Spleen (tissue), 11 donors: ENCODE results near the gene LEKR1. TPM values are rescaled to one million over a fixed set of nuclear protein-coding genes. Genes with fewer than 3 reads are reported as not detected.

Experiments used
- DNase-seq: peaks from one replicate; pipeline ENCODE4 v3.0.0-alpha.2; 2020
- H3K27ac ChIP-seq, 8 donors: fragments of 200-600 bp; sonication (generic) in 7 of 8; 1 replicate in 4 of 8; 2 replicates in 4 of 8; pipeline versions ENCODE4 v1.5.0 to v1.8.0; 2016 to 2021; ENCODE audit warnings: inconsistent platforms in 4 of 8, mild to moderate bottlenecking in 4 of 8, moderate library complexity in 1 of 8
- H3K27me3 ChIP-seq, 7 donors: fragments of 200-600 bp; sonication (generic) in 6 of 7; replicated peaks in 1 of 7; 1 replicate in 4 of 7; 2 replicates in 3 of 7; pipeline versions ENCODE4 v1.5.0 to v1.8.0; 2016 to 2021; ENCODE audit warnings: inconsistent platforms in 3 of 7, mild to moderate bottlenecking in 1 of 7
- H3K36me3 ChIP-seq, 6 donors: fragments of 200-600 bp; sonication (generic) in 5 of 6; 1 replicate in 4 of 6; 2 replicates in 2 of 6; pipeline versions ENCODE4 v1.5.0 to v1.8.0; 2016 to 2021; ENCODE audit warnings: inconsistent platforms in 2 of 6
- H3K4me1 ChIP-seq, 6 donors: fragments of 200-600 bp; sonication (generic) in 5 of 6; 1 replicate in 3 of 6; 2 replicates in 3 of 6; pipeline versions ENCODE4 v1.5.0 to v1.8.0; 2016 to 2021; ENCODE audit warnings: inconsistent platforms in 3 of 6
- H3K4me3 ChIP-seq, 8 donors: fragments of 200-600 bp; sonication (generic) in 7 of 8; 1 replicate in 4 of 8; 2 replicates in 4 of 8; pipeline versions ENCODE4 v1.5.0 to v1.8.0; 2016 to 2021; ENCODE audit warnings: inconsistent platforms in 4 of 8, mild to moderate bottlenecking in 4 of 8, moderate library complexity in 2 of 8
- H3K9me3 ChIP-seq, 8 donors: fragments of 200-600 bp; sonication (generic) in 7 of 8; 1 replicate in 4 of 8; 2 replicates in 4 of 8; pipeline versions ENCODE4 v1.5.0 to v1.8.0; 2016 to 2021; ENCODE audit warnings: inconsistent platforms in 4 of 8
- CTCF ChIP-seq, 11 experiments: fragments of 200-600 bp in 7 of 11; fragments of 450-650 bp in 4 of 11; sonication (generic) in 4 of 11; IDR thresholded peaks in 8 of 11; conservative IDR thresholded peaks in 3 of 11; 1 replicate in 7 of 11; 2 replicates in 4 of 11; pipeline versions ENCODE4 v1.4.0 to v1.8.0; 2016 to 2021; ENCODE audit warnings: antibody characterized with exemption in 11 of 11, inconsistent platforms in 4 of 11, mild to moderate bottlenecking in 1 of 11
- POLR2A ChIP-seq, 3 donors: fragments of 450-650 bp; IDR thresholded peaks; one replicate each; pipeline ENCODE4 v1.5.1; 2017; ENCODE audit warnings: antibody characterized with exemption in 3 of 3, mild to moderate bottlenecking in 1 of 3
- POLR2AphosphoS5 ChIP-seq, 3 donors: sonication (generic); formaldehyde crosslinking; IDR thresholded peaks; one replicate each; pipeline ENCODE4 v1.5.1; 2017; ENCODE audit warnings: antibody characterized with exemption in 3 of 3
- WGBS, 5 donors: extraction: QIAGEN DNeasy Blood & Tissue Kit in 3 of 5; methylation state at CpG; one replicate each; pipeline versions ENCODE4 v1.1.5 to v1.1.7; 2013 to 2018; 5-methylcytosine and 5-hydroxymethylcytosine counted together
- intact Hi-C: fragments of 100-400 bp; cut with DNase I; formaldehyde crosslinking; loops from one replicate; pipeline ENCODE4 v1.15.0; 2023; ENCODE audit warnings: low total_unique reads
- polyA plus RNA-seq, 3 donors: library from polyadenylated mRNA; stranded (reverse); fragments of 200-250 nt; gene quantifications; one replicate each; pipeline ENCODE4 v1.2.1, GENCODE V29; 2013
- total RNA-seq, 7 donors: library from RNA; depleted of rRNA in 3 of 7; stranded (reverse); fragments of >200 nt in 3 of 7; fragmentation: NEBNext Ultra II Directional in 4 of 7; extraction: Animal tissue kit (Norgen Biotek cat#: 25700) in 4 of 7; gene quantifications; one replicate each; pipeline versions ENCODE4 v1.1.0 to v1.2.1, GENCODE V29; 2016 to 2021
- donor health status: healthy with polysubstance abuse.
- donor health status: DM: no; HTN: no; CAD: no; lungs with moderate emphysema.
- donor health status: DM: no; HTN: no; CAD: no.
- donor health status: Bipolar disorder and iron deficiency.
- donor health status: healthy.
- donor health status: DM: no; HTN: no; CAD: no.
- donor health status: DM: yes; HTN: yes; CAD: no.

The LEKR1 gene
- total and polyA plus RNA-seq, 10 donors: 0.48 to 7.5 (median 2.5) TPM

- WGBS, 5 donors: 69 to 93% (median 80%) methylated on average over 2 of the region's 2 CpGs
- Histone ChIP-seq H3K36me3 (no peaks in the 10 kb centered on the region), H3K4me3 (no peak overlapping the region), H3K9me3 (no peaks in the 10 kb centered on the region), H3K27me3 (no peaks in the 10 kb centered on the region), H3K4me1 (peaks cover 0 to 1% (median 0%) of the 10 kb centered on the region in 6 donors), H3K27ac (no peak overlapping the region)
- intact Hi-C loops: no loop called here
- no peak for DNase-seq
- TF ChIP-seq CTCF (IDR thresholded peaks at IDR 0.05 in 8 of 11, conservative IDR thresholded peaks at IDR 0.05 in 3 of 11) (no peak), POLR2AphosphoS5 (IDR thresholded peaks at IDR 0.05) (no peak), POLR2A (IDR thresholded peaks at IDR 0.05) (no peak)
Observed at GRCh38 chr3:157058392-157059071, 232.4 kb downstream of the LEKR1 start.

- Histone ChIP-seq H3K27ac (no peak overlapping the region), H3K4me3 (no peak overlapping the region), H3K9me3 (no peaks in the 10 kb centered on the region), H3K27me3 (no peaks in the 10 kb centered on the region), H3K4me1 (peaks cover 0 to 8% (median 2%) of the 10 kb centered on the region in 6 donors), H3K36me3 (no peaks in the 10 kb centered on the region)
- TF ChIP-seq POLR2A (IDR thresholded peaks at IDR 0.05) (no peak), CTCF (IDR thresholded peaks at IDR 0.05 in 8 of 11, conservative IDR thresholded peaks at IDR 0.05 in 3 of 11) (no peak), POLR2AphosphoS5 (IDR thresholded peaks at IDR 0.05) (no peak)
- intact Hi-C loops: no loop called here
- no peak for DNase-seq
- WGBS, 5 donors: 68 to 88% (median 84%) methylated on average over 1 of the region's 1 CpG
Observed at GRCh38 chr3:157059181-157059580, 233.0 kb downstream of the LEKR1 start.

- Histone ChIP-seq H3K4me1 (peaks cover 0 to 12% (median 7%) of the 10 kb centered on the region in 6 donors), H3K36me3 (no peaks in the 10 kb centered on the region), H3K27me3 (no peaks in the 10 kb centered on the region), H3K9me3 (no peaks in the 10 kb centered on the region), H3K4me3 (no peak overlapping the region), H3K27ac (no peak overlapping the region)
- TF ChIP-seq POLR2AphosphoS5 (IDR thresholded peaks at IDR 0.05) (no peak), POLR2A (IDR thresholded peaks at IDR 0.05) (no peak), CTCF (IDR thresholded peaks at IDR 0.05 in 8 of 11, conservative IDR thresholded peaks at IDR 0.05 in 3 of 11) (no peak)
- DNase-seq: no peak
- intact Hi-C loops: loop anchor here (10.0 kb wide), 1 partner anchor 245 kb away; no protein-coding TSS in a partner anchor
Observed at GRCh38 chr3:157059661-157060060, 233.5 kb downstream of the LEKR1 start.

GRCh38 chr3:157061265-157061664, 235.1 kb downstream of the LEKR1 start:
- peaks cover 0 to 20% (median 11%) of the 10 kb centered on the region in 6 donors for H3K4me1 ChIP-seq
- H3K27me3 ChIP-seq: no peaks in the 10 kb centered on the region
- no peak overlapping the region for H3K27ac ChIP-seq
- intact Hi-C loops: loop anchor here (10.0 kb wide), 1 partner anchor 246 kb away; no protein-coding TSS in a partner anchor
- no peak for DNase-seq
- H3K4me3 ChIP-seq: no peak overlapping the region
- no peaks in the 10 kb centered on the region for H3K36me3 ChIP-seq
- 65 to 83% (median 73%) methylated on average over 1 of the region's 1 CpG for WGBS, 5 donors
- H3K9me3 ChIP-seq: no peaks in the 10 kb centered on the region
- no peak for TF ChIP-seq POLR2A (IDR thresholded peaks at IDR 0.05)
- TF ChIP-seq POLR2AphosphoS5 (IDR thresholded peaks at IDR 0.05): no peak
- no peak for TF ChIP-seq CTCF (IDR thresholded peaks at IDR 0.05 in 8 of 11, conservative IDR thresholded peaks at IDR 0.05 in 3 of 11)
